DND-41 (cell line): ENCODE results near the gene MRPS16.

ENCODE experiments used
- EZH2 ChIP-seq: IDR thresholded peaks from 3 replicates; pipeline ENCODE4 v1.6.1; 2012; ENCODE audit warnings: borderline replicate concordance, low read depth, mild to moderate bottlenecking, moderate library complexity, low read length, inconsistent platforms; ENCODE audit not compliant: severe bottlenecking
- TF ChIP-seq, protein P1 (sequence below): IDR thresholded peaks from 2 replicates; pipeline ENCODE4 v1.5.1; 2012; ENCODE audit warnings: borderline replicate concordance, low read length, moderate library complexity, mild to moderate bottlenecking; ENCODE audit not compliant: poor library complexity, severe bottlenecking; ENCODE audit errors: extremely low read depth

DNA sequence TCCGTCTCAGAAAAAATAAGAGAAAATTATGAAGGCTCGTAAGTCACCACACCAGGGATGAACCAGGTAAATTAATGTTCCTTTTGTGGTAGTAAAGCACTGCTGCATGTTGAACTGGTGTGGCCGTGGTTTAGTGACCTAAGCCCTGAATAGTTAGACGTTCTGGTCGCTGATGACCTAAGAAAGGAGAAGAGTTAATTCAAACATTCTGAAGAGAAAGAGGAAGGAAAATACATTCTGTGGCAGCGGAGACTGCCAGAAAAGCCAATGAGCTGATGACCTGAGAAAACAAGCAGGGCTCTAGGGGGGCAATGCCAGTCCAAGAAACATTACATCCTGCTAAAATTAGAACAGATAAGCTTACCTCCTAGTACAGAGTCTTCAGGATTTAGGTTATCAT is 22.9 kb downstream of the MRPS16 start:
- TF ChIP-seq, protein P1, sequence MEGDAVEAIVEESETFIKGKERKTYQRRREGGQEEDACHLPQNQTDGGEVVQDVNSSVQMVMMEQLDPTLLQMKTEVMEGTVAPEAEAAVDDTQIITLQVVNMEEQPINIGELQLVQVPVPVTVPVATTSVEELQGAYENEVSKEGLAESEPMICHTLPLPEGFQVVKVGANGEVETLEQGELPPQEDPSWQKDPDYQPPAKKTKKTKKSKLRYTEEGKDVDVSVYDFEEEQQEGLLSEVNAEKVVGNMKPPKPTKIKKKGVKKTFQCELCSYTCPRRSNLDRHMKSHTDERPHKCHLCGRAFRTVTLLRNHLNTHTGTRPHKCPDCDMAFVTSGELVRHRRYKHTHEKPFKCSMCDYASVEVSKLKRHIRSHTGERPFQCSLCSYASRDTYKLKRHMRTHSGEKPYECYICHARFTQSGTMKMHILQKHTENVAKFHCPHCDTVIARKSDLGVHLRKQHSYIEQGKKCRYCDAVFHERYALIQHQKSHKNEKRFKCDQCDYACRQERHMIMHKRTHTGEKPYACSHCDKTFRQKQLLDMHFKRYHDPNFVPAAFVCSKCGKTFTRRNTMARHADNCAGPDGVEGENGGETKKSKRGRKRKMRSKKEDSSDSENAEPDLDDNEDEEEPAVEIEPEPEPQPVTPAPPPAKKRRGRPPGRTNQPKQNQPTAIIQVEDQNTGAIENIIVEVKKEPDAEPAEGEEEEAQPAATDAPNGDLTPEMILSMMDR = no peak
- no peak for TF ChIP-seq EZH2
